ENCODE results near the gene DESI1.

DESI1 gene

GRCh38 chr22:41650821-41651220, 30.0 kb upstream of the DESI1 start:
- no peak for TF ChIP-seq EZH2phosphoT487 (conservative IDR thresholded peaks at IDR 0.05; ENCODE audit: low read length)
- TF ChIP-seq, protein P1, sequence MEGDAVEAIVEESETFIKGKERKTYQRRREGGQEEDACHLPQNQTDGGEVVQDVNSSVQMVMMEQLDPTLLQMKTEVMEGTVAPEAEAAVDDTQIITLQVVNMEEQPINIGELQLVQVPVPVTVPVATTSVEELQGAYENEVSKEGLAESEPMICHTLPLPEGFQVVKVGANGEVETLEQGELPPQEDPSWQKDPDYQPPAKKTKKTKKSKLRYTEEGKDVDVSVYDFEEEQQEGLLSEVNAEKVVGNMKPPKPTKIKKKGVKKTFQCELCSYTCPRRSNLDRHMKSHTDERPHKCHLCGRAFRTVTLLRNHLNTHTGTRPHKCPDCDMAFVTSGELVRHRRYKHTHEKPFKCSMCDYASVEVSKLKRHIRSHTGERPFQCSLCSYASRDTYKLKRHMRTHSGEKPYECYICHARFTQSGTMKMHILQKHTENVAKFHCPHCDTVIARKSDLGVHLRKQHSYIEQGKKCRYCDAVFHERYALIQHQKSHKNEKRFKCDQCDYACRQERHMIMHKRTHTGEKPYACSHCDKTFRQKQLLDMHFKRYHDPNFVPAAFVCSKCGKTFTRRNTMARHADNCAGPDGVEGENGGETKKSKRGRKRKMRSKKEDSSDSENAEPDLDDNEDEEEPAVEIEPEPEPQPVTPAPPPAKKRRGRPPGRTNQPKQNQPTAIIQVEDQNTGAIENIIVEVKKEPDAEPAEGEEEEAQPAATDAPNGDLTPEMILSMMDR (IDR thresholded peaks at IDR 0.05; ENCODE audit: insufficient read depth, low read length, poor library complexity, severe bottlenecking) = no peak
- Histone ChIP-seq H3K36me3 (ENCODE audit: low read length) (peaks cover 29% of the 10 kb centered on the region), H3K4me2 (ENCODE audit: low read depth, low read length, poor library complexity, severe bottlenecking) (no peak overlapping the region), H2AFZ (ENCODE audit: low read depth, low read length, severe bottlenecking) (no peak overlapping the region), H4K20me1 (ENCODE audit: low read depth, low read length) (no peaks in the 10 kb centered on the region), H3K27ac (ENCODE audit: low read depth, low read length) (no peak overlapping the region), H3K27me3 (ENCODE audit: low read length) (no peaks in the 10 kb centered on the region), H3K9ac (ENCODE audit: low read length) (no peak overlapping the region), H3K79me2 (ENCODE audit: insufficient read depth, low read length) (0 out of 2 replicates have a peak, but pooled peaks cover 5% of the 10 kb centered on the region), H3K4me3 (ENCODE audit: insufficient read depth, low read length, poor library complexity, severe bottlenecking) (no peak overlapping the region), H3K9me3 (ENCODE audit: insufficient read depth, low read length) (no peaks in the 10 kb centered on the region), H3K9me2 (replicated peaks; ENCODE audit: insufficient read depth, low read length) (no peaks in the 10 kb centered on the region), H3F3A (ENCODE audit: insufficient read depth) (no peaks in the 10 kb centered on the region)

- Histone ChIP-seq H3K4me3 (ENCODE audit: insufficient read depth, low read length, poor library complexity, severe bottlenecking) (no peak overlapping the region), H3F3A (ENCODE audit: insufficient read depth) (no peaks in the 10 kb centered on the region), H3K36me3 (ENCODE audit: low read length) (peaks cover 29% of the 10 kb centered on the region), H2AFZ (ENCODE audit: low read depth, low read length, severe bottlenecking) (no peak overlapping the region), H3K9ac (ENCODE audit: low read length) (no peak overlapping the region), H3K27me3 (ENCODE audit: low read length) (no peaks in the 10 kb centered on the region), H3K4me2 (ENCODE audit: low read depth, low read length, poor library complexity, severe bottlenecking) (no peak overlapping the region), H3K79me2 (ENCODE audit: insufficient read depth, low read length) (0 out of 2 replicates have a peak, but pooled peaks cover 5% of the 10 kb centered on the region), H4K20me1 (ENCODE audit: low read depth, low read length) (no peaks in the 10 kb centered on the region), H3K27ac (ENCODE audit: low read depth, low read length) (no peak overlapping the region), H3K9me3 (ENCODE audit: insufficient read depth, low read length) (no peaks in the 10 kb centered on the region), H3K9me2 (replicated peaks; ENCODE audit: insufficient read depth, low read length) (no peaks in the 10 kb centered on the region)
- TF ChIP-seq, protein P1 (IDR thresholded peaks at IDR 0.05; ENCODE audit: insufficient read depth, low read length, poor library complexity, severe bottlenecking) = no peak
- TF ChIP-seq EZH2phosphoT487 (conservative IDR thresholded peaks at IDR 0.05; ENCODE audit: low read length) = no peak
Observed at GRCh38 chr22:41650229-41650628, 29.4 kb upstream of the DESI1 start.

GRCh38 chr22:41648432-41648831, 27.6 kb upstream of the DESI1 start:
- no peaks in the 10 kb centered on the region for H3K9me3 ChIP-seq (ENCODE audit: insufficient read depth, low read length)
- H3K4me2 ChIP-seq (ENCODE audit: low read depth, low read length, poor library complexity, severe bottlenecking) = no peak overlapping the region
- H3K9ac ChIP-seq (ENCODE audit: low read length) = no peak overlapping the region
- 0 out of 2 replicates have a peak, but pooled peaks cover 5% of the 10 kb centered on the region for H3K79me2 ChIP-seq (ENCODE audit: insufficient read depth, low read length)
- H4K20me1 ChIP-seq (ENCODE audit: low read depth, low read length) = no peaks in the 10 kb centered on the region
- no peak overlapping the region for H2AFZ ChIP-seq (ENCODE audit: low read depth, low read length, severe bottlenecking)
- H3K27me3 ChIP-seq (ENCODE audit: low read length) = no peaks in the 10 kb centered on the region
- H3F3A ChIP-seq (ENCODE audit: insufficient read depth) = no peaks in the 10 kb centered on the region
- no peak overlapping the region for H3K27ac ChIP-seq (ENCODE audit: low read depth, low read length)
- H3K9me2 ChIP-seq (replicated peaks; ENCODE audit: insufficient read depth, low read length) = no peaks in the 10 kb centered on the region
- peaks cover 22% of the 10 kb centered on the region for H3K36me3 ChIP-seq (ENCODE audit: low read length)
- no peak overlapping the region for H3K4me3 ChIP-seq (ENCODE audit: insufficient read depth, low read length, poor library complexity, severe bottlenecking)
- TF ChIP-seq EZH2phosphoT487 (conservative IDR thresholded peaks at IDR 0.05; ENCODE audit: low read length) = no peak
- TF ChIP-seq, protein P1 (IDR thresholded peaks at IDR 0.05; ENCODE audit: insufficient read depth, low read length, poor library complexity, severe bottlenecking) = no peak
